Measurements from ENCODE around the gene QSOX2.
"Not testable (repeated sequence)": the region's sequence is repeated elsewhere in the genome, so short reads cannot be mapped to it uniquely, and the experiment has no call there.

The QSOX2 gene

DNA sequence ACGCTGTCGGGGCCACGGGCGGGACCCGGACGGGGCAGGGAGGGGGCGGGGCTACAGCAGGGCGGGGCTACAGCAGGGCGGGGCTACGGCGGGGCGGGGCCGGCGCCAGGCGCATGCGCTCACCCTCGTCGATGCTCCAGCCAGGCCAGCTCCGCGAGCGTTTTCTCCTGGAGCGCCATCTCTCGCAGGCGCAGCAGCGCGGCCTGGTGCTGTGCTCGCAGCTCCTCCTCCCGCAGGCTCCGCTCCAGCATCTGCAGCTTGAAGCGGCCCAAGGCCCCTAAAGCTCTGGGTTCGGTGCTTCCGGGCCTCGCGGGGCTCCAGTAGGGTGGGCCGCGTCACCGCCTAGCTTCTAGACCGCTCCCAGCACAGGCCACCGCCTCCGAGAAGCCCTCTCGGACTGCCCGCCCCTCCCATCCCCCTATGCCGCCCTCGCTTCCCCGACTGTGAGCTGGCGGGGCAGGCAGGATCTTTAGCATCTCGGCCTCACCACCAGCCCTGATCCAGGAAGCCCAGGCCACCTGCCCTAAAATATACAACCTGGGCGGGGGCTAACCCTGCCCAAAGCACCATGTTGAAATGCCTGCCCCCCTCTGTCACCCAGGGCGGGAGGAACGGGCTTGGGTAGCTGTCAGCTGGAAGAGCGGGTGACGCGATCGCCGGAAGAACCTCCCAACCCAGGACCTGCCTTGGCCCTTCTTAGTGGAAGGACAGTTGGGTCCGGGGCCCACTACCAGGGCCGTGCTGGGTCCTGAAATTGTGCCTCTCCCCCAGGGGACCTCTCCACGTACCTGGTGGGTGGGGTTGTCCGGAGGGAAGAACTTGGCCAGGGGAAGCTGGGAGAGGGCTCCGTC is 21.9 kb upstream of the QSOX2 start:
- in situ Hi-C loops (cut with MboI; ENCODE audit: low sequenced_read_pairs), result no loop called here

DNA sequence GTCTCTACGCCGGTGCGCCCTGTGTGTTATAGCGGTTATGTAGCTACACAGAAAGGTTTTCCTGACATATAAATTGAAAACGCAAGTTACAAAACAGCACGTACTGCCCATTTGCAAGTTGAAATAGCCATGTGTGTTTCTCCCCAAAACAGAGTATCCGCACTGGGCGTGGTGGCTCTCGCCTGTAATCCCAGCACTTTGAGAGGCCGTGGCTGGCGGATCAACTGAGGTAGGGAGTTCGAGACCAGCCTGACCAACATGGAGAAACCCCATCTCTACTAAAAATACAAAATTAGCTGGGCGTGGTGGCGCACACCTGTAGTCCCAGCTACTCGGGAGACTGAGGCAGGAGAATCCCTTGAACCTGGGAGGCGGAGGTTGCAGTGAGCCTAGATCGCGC is 21.0 kb upstream of the QSOX2 start:
- in situ Hi-C loops (cut with MboI; ENCODE audit: low sequenced_read_pairs), result not testable (repeated sequence)

DNA sequence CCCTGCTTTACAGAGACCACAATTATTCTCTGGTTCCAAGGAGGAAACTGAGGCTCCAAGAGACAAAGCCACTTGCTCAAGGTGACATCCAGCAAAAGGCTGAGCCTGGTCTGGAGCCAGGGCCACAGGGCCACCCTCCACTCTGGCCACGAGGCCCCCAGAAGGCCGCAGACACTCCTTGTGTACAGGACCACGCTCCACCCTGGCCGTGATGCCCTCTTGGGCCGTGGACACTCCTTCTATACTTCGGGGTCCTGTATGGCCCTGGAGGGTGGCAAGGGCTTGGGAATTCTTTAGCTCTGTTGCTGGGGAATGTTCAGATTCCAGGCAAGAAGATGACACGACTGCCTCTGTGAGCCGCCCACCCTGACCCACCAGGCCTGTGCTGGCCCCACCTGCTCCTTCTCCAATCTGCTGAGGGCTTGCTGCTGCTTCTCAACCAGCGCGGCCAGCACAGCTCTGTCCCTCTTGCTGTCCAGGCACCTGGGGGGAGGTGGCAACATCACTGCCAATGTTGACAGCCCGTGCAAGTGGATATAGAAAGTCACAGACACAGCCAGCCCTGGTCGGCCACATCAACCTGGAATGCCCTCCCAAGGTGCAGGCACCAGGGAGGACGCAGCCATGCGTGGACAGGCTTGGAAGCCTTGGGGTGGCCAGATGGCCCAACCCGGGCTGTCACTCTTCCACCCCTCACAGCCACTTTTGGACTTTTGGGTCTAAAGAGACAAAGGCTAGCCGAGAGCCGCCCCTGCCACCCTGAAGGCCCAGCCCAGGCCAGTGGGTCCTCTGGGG is 20.1 kb upstream of the QSOX2 start:
- in situ Hi-C loops (cut with MboI; ENCODE audit: low sequenced_read_pairs), result no loop called here

DNA sequence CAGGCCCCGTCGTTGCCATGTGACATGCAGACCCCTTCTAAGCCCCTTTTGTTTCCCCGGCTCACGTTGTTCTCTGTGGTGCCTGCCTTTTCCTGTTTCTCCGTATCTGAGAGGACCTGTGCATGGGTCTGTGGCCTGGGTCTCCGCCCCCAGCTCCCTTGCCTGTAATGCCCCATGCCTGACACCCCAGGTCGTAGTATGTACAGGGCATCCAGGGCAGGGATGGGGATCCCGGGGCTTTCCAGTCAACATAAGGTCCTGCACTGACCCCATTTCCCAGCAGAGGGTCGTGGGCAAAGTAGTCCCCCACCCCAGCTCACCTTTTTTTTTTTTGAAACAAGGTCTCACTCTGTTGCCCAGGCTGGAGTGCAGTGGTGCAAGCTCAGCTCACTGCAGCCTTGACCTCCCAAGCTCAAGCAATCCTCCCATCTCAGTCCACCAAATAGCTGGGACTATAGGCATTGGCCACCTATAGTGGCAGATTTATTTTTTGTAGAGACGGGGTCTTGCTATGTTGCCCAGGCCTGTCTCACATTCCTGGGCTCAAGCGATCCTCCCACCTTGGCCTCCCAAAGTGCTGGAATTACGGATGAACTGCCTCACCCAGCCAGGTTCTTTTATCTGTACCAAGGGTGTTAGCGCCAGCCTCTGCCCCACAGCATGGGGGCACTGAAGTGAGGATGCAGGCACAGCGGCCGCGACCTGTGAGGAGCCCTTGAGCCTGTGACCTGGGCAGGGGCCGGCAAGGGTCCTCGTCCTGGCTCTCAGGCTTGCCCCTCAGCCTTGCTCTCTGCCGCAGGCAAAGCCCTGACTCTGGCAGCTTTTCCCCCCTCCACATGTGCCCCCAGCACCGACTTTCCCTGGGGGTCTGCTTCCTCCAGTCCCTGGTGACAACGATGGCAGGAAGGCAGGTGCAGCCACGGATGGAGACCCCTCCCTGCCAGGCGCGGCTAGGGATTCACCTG is 19.1 kb upstream of the QSOX2 start:
- in situ Hi-C loops (cut with MboI; ENCODE audit: low sequenced_read_pairs), result no loop called here

DNA sequence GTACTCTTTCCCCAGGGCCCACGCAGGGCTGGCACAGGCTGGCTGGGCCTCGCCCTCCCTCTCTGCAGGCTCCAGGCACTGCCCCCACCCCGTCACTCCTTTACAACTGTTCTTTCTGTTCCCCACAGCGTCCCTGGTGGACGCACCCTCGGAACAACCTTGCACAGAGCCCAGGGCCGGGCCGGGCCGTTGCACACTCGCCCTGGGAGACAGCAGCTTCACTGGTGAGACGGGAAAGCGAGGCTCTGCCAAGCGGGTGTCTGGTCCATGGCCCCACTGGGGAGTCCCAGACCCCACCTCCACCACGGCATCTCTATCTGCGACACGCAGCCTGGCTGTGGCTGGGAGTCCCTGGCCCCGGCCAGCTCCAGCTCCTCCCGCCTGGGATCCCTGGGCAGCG is 18.4 kb upstream of the QSOX2 start:
- in situ Hi-C loops (cut with MboI; ENCODE audit: low sequenced_read_pairs), result no loop called here

DNA sequence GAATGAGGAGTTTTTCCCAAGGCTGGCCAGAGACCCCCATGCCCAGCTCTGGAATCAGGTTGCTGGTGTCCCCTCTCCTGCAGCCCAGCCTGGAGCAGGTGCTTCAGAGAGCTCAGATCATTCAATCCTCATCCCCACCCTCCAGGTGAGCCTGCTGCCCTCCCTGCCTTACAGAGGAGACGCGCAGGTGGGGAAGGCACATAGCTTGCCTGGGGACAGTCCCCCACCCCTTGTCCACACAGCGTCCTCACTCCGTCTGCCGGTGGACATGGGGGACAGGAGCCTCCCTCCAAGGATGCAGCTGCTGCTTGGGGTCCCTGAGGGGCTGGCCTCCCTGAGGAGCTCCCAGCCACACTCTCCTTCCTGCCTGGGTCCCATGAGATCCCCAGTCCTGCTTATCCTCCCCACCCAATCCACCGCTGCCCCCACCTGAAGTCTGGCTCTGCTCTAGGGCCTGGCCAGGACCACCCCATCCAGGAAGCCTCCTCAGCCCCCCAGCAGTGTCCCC is 17.1 kb upstream of the QSOX2 start:
- in situ Hi-C loops (cut with MboI; ENCODE audit: low sequenced_read_pairs), result no loop called here

DNA sequence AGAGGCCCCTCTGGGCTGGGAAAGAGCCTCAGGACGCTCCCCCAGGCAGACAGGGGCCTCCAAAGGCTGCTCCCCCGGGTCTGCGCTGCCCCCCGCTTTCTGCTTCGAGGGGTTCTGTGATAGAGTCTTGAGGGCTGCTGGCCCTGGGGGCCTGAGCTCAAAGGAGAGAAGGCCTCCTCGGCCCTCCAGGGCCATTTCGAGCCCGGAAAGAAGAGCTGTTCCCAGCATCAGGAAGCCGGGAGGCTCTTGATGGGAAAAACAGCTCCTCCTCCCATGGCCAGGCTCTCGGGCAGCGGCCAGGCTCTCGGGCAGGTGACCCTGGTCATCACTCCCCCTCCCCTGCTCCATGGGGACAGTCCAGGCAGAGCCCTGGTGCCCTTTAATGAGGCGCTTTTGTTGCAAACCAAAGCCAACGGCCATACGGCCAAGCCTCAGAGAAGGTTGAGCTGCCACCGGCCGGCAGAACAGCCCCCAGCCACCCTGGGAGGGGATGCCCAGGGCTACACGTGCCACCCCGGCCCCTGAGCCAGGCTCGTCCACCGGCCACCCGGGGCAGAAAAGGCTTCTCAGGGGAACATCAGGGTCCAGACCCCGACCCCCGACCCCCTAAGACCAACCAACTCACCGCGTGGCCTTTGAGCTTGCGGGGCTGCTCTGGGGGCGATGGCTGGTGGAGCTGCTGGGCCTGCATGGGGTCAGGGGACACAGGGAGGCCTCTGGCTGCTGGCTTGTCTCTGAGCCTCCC is 16.2 kb upstream of the QSOX2 start:
- in situ Hi-C loops (cut with MboI; ENCODE audit: low sequenced_read_pairs), result no loop called here

DNA sequence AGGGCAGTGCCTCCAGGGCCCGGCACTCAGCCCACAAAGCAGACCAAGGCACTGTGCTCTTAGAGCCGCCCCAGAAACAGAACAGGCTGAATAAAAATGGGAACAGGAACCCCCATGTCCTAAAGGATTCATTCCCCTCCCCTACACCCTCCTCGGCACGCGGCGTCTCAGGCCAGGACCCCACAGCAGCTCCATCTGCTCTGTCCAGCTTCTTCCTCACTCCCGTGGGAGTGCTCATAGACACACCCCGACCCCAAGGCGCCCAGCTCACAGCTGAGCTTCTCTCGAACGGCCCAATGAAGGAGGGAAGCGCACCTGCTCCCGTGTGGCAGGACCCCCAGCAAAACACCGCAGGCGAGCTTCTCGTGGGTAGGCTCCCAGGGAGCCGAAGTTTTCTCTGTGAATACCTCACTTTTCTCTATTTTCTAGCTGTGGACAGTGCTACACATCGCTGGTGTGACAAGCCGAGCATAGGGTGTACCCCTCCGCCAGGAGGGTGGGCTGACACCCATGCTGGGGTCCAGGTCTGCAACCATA is 15.4 kb upstream of the QSOX2 start:
- in situ Hi-C loops (cut with MboI; ENCODE audit: low sequenced_read_pairs), result no loop called here

DNA sequence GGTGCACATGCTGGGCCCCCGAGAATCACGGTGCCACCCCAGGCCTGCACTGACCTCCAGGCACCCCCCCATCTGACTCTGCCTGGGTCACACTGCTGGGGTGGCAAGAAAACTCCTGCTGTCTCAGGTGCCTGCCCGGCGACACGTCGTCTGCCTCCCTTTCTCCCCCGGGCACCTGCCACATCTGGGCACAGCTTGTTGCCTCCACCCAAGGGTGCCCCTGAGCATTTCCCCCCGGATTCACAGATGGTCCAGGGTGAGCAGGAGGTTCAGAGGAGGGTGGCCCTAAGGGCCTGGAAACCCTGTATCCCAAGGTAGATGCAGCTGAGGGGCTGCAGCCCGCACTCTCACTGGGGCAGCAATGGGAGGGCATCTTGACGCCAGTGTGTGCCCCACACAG is 14.9 kb upstream of the QSOX2 start:
- in situ Hi-C loops (cut with MboI; ENCODE audit: low sequenced_read_pairs), result no loop called here

DNA sequence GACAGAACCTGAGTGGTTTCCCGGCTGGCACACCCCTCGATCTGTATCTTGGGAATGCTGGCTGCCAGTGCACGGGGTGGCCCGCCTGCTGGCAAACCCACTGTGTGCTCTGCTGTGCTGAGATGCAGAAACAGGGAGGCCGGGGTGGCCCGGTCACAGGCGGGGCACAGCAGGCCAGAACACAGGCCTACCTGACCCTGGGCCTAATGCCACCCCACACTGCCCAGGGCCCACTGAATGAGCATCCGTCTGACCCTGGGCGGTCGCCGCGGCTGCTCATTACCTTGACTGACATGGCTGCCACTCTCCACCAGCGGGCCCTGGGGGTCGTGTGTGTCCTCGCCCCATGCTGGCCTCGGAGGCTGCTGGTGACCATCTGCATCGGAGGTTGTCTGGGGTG is 14.2 kb upstream of the QSOX2 start:
- in situ Hi-C loops (cut with MboI; ENCODE audit: low sequenced_read_pairs), result no loop called here

DNA sequence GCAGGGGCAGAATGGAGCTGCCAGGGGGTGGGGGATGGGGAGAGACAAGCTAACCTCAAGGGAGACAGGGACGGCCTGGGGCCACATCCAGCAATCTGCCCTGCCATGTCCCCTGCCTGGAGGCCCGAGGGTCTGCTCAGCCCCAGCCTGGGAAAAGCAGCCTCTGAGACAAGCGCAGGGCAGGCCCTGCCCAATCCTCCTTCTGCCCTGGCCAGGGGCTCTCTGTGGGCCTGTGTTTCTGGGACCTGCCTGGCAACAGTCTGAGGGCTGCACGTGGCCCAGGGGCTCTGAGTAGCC is 13.9 kb upstream of the QSOX2 start:
- in situ Hi-C loops (cut with MboI; ENCODE audit: low sequenced_read_pairs), result no loop called here

DNA sequence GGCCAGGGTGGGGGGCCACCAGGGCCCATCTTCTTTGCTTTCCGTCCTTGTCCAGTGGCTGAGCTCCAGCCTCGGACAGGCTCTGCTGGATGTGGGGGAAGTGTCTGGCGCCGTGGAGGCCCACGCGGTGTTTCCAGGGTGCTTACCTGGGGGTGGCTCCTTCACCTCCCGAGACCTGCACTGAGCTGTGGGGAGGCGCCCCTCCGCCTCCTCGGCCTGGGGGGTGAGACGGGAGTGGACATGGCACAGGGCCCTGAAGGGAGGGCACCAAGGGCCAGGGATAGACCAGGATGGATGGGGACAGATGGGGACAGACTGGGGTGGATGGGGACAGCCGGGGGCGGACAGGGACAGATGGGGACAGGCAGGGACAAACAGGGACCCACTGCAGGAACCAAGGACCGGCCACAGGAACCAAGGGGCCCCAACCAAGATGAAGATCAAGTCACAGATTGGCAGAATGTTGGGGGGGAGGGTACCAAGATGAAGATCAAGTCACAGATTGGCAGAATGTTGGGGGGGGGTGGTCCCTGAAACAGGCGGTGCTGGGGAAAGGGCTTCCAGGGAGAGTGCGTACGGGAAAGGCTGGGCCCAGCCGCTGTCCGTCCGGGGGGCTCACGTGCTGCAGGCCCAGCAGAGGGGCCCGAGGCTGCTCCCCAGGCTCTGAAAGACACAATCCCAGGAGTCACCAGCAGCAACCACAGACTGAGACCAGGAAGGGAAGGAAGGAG is 13.3 kb upstream of the QSOX2 start:
- in situ Hi-C loops (cut with MboI; ENCODE audit: low sequenced_read_pairs), result no loop called here

DNA sequence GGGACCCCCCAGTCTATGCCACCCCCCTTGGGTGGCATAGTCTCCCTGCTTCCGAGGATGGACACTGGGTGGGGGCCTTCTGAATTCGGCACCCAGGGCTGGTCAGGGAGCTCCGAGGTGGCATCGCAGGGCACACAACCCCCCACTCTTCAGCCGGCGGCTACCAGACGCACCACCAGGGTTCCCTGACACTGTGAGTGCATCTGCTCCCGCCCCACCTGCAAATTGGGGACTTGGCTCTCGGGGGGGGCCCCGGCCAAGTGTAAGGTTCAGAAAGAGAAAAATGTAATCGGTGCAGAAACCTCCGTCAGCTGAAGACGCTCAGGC is 12.7 kb upstream of the QSOX2 start:
- in situ Hi-C loops (cut with MboI; ENCODE audit: low sequenced_read_pairs), result no loop called here

DNA sequence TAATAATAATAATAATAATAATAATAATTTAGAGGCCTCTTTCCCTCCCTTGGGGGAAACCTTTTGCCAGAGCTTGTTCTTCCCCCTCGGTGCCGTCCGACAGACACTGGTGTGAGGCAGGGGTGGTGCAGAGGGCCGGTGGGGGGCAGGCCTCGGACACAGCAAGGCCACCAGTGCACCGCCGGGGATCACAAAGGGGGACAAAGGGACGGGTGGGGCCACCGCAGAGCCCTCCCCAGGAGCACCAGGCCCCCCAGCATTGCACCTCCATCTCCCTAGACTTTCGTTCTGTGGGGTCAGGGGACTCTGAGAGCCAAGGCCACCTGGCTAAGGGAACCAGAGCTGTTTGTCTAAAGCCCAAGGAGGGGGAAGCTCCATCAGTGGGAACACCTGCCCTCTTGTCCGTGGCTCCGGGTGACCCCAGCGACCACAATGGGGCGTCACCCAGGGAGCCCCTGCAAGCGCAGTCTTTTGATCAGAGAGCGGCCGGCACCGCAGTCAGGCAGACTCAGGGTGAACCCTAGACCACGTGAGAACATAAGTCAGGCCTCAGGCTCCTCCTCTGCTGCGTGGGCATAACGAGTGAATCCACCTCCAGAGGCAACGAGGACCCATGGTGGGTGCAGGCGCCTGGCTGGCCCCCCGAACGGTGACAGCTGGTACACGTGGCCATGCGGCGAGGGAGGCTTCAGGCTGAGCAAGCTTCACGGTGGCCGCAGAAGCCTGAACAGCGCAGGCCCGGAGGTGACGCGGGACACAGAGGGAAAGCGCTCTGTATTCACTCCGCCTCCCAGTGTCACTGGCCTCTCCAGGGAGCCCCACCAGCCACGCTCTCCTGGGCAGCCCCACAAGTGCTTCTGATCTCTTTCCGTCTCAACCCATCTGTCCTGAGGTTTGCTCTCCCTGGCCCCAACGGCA is 12.0 kb upstream of the QSOX2 start:
- in situ Hi-C loops (cut with MboI; ENCODE audit: low sequenced_read_pairs), result no loop called here

DNA sequence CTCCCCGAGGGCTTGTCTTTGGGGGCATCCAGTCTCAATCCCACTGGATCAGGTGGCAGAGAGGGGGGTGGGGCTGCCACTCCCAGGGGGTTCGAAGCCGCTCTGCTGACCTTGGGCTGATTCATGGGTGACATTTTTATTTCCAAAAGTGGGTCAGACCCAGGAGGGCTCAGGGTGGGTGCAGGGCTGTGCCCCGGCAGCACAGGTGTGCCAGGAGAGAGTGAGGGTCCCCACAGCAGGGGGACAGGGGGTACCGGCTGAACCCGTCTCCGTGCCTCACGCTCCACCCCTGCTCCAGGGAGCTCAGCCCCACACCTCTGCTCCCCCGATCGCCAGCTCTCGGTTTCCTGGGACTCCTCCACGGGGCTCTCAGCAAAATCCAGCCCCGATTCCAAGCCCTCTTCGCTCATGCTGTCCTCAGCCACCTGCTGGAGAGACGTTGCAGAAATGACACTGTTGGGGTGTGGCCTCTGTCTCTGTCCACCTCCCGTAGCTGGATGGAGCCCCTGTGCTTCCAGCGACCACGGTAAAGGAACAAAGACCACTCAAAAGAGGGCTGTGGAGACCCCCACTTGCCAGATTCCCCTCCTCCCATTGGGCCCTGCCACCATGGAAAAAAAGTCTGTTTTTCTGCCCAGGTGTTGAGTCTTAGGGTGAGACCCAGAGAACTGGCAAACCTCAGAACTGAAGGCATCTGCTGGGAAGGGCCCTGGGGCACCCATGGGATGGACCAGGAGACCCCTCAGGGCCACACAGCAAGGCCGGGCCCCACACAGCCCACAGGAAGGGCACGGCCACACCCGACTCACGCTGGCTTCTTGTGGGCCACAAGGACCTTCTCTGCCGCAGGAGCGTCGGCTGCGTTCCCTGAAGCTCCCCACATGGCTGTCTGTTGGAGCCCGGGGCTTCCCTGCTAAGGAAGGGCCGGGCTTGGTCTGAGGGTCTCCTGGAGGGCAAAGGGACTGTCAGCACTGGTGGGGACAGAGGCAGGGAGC is 10.6 kb upstream of the QSOX2 start:
- in situ Hi-C loops (cut with MboI; ENCODE audit: low sequenced_read_pairs), result no loop called here

DNA sequence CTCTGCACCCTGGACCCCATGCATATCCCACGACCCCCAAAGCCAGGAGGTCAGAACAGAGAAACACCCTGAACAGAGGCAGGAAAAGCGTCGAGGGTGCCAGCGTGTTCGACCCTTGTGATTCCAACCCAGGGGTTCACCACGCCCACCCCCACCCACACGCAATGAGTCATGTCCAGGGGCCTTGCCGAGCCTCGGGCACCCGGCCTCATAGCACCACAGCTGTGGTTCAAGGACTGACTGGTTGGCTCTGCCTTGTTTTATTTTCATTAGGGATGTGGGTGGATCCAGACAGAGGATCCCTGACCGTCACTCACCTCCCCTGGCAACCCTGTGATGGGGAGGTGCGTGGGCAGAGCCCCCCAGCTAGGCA is 9.5 kb upstream of the QSOX2 start:
- in situ Hi-C loops (cut with MboI; ENCODE audit: low sequenced_read_pairs), result no loop called here

DNA sequence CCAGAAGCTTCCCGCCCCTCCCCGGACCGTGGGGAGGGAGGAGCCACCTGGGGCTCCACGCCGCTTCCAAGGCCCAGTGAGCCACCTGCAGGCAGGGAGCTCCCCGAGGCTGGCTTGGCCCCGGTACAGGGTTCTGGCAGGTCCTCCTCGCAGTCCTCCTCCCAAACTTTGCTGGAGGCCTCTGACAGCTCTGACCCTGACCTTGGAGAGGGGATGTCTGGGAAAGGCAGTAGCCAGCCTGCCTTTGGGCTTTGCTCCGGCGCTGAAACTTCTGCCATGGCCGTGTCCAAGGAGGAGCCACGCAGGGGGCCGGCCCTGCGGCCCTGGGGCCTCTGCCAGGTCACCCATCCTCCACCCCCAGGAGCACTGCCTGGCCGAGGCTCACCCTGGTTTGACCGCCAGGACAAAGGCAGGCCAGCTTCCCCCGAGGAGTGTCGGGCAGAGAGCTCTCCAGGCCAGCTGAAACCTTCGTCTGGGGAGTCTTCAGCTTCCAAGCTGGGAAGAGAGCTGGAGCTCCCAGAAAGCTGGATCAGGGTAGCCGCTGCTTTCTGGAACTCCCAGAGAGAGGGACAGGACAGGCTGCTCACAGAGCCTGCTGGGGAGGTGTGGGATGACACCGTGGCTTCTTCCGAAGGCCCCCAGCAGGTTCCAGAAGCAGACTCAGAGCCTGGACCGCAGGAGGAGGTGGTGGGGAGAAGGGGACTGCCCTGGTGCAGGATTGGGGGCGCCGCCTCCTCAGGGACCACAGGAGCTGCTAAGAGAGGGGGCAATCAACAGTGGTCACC is 9.0 kb upstream of the QSOX2 start:
- in situ Hi-C loops (cut with MboI; ENCODE audit: low sequenced_read_pairs), result no loop called here

Measured in HL-60/S4 treated with retinoic acid at 250 ng/mL for 4 days and 3 days (cell line).